Measurements from ENCODE around the gene SGCA.

The SGCA gene

GRCh38 chr17:50165867-50166517 is at the start of gene SGCA:
Gene SGCA, plus strand, starts transcription at chr17:50166005. Its CDS starts 36 bp downstream, at chr17:50166041.
- DNase-seq (ENCODE audit: low read depth, low spot score): no peak

DNA sequence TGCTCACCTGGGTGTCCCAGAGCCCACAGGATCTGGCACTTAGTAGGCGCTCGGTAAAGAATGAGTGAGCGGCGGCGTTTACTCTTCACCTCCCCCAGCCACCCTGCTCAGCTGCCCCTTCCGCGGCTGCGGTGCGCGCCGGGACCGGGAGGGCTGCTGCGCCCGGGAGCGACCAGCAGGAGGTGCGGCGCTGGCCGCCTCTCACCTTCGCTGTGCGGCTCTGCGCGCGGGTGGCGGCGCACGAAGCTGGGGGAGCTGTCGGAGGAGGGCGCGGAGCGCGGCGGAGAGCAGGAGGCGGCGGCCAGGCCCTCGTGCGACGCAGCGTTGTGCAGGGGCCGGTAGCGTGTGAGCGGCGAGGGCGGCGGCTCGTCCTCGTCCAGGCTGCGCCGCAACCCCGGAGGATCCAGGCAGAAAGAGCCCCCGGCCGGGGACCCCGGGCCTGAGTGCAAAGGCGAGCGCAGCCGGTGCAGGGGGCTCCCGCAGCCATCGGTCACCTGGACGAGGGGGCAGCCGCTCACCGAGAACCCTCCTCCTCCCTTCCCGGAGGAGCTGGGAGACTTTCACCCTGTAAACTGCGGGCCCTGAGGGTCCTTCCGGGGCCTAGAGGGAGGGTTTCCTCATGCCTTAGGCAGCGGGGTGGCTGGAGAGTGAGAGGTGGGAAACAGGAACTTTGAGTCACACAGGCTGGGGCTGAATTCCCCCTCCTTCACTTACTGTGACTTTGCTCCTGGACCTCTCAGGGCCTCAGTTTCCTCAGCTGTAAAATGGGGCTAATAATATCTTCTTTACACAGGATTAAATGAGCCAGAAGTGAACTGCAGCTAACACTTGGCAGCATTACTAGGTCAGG is 48.4 kb upstream of the SGCA start:
- DNase-seq (ENCODE audit: low read depth, low spot score): peak; percentile 28

- no peak for DNase-seq (ENCODE audit: low read depth, low spot score)
These were observed 47.6 kb upstream of the SGCA start for GRCh38 chr17:50118076-50118827.

DNA sequence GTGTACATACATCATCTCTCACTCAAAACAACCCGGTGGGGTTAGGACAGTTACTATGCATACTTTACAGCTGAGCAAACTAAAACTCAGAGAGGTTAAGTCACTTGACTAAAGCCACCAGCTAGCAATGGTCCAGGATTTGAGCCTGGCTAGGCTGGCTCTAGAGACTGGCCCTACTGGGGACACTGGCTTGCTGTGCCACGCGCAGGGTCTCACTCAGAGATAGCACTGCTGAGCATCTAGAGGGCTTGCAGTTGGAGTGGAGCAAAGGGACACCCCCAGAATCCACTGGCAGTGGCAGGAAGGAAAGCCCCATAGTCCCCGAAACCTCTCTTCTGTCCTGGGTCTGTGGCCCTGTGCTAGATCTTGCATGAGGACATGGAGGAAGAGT is 47.0 kb upstream of the SGCA start:
- DNase-seq (ENCODE audit: low read depth, low spot score): no peak

DNA sequence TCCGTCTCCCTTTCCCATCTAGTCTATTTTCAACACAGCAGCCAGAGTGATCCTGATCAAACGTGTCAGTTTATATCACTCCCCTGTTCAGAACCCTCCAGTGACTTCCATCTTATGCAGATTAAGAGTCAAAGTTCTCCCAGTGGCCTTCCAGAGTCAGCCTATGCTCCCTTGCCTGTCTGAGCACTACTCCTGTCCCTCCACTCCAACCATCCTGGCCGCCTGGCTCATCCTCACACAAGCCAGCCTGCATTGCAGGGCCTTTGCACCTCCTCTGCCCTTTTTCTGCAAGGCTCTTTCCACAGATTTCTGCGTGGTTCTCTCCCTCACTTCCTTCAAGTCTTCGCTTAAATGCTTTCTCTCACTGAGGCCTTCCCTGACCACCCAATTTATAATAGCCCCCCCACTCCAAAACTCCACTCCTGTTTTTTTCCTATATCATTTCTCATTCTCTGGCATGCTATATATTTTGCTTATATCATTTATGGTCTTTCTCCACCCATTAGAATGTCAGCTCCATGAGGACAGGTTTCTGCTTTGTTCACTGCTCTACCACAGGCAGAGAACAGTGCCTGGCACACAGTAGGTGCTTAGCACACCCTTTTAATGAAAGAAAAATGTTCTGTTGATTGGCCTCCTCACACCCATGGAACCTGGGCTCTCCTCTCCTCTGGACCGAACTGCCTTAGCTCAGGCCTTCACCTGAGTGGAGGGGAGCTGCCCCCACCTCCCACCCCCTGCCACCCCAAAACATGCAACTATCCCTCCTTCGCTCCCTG is 45.1 kb upstream of the SGCA start:
- DNase-seq (ENCODE audit: low read depth, low spot score): no peak

DNA sequence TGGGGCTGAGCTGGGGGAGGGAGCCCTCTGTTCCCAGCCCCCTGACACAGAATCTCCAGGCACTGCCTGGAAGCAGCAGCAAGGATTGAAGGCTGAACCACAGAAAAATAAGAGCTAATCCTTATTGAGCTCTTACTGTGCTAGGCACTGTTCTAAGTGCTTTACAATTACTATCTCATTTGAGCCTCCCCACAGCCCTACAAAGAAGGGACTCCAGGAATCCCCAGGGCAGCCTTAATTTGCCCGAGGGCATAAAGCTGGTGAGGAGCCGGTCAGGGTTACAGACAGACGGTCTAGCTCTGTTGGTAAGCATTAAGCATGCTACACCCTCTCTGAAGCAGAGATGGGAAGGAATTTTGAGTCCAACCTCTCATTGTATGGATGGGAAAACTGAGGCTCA is 42.9 kb upstream of the SGCA start:
- no peak for DNase-seq (ENCODE audit: low read depth, low spot score)

DNA sequence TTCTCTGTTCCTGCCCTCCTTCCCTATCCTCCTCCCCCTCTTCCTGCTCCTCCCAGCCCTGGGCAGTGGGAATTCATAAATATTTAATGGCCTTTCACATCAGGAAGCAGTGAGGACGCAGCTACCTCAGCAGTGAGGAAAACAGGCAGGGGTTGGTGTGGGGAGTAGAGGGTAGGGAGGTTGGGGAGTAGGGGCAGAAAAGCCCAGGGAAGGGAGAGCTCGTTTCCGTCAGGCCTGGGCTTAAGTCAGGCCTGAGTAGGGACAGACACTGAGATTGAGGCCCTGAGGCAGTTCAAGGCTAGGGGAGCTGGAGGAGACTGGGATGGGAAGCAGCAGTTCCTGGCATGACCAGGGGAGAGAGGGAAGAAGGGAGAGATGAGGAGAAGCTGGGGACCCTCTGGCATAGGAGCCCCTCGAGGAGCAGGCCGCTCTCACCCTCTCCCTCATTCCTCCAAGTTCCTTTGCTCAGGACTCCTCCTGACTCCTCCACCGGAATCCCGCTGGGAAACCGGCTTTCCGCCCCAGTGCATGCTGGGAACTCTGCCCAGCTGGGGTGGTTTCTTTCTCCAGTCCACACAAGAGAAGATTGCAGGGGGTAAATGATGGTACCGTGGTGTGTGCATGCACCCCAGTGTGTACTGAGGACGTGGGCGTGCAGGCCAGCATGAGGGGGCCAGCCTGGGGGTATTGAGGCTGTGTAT is 42.0 kb upstream of the SGCA start:
- DNase-seq (ENCODE audit: low read depth, low spot score): no peak

DNA sequence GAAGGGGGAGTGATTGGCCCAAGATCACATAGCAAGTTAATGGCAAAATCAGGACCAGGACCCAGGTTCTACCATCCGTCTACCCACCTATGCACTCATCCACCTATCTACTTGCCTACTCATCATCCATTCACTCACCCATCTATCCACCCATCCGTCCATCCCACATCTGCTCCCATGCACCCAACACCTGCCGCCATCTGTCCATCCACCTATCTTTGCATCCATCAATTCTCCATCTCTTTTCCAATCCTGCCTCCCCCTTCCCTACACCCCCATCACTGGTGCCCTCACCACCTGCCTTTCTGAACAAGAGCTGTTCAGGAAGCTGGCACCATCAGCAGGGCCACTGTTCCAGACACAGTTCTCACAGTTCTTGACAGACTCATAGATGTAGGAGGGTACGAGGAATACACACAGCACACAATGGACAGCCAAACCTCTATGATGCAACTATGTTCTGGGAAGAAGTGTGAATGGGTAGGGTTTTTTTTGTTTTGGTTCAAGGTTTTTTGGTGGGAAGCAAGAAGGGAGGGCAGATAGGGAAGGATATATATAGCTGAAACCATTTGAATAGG is 40.3 kb upstream of the SGCA start:
- no peak for DNase-seq (ENCODE audit: low read depth, low spot score)

GRCh38 chr17:50127697-50128361 is 38.0 kb upstream of the SGCA start:
- DNase-seq (ENCODE audit: low read depth, low spot score): no peak

DNA sequence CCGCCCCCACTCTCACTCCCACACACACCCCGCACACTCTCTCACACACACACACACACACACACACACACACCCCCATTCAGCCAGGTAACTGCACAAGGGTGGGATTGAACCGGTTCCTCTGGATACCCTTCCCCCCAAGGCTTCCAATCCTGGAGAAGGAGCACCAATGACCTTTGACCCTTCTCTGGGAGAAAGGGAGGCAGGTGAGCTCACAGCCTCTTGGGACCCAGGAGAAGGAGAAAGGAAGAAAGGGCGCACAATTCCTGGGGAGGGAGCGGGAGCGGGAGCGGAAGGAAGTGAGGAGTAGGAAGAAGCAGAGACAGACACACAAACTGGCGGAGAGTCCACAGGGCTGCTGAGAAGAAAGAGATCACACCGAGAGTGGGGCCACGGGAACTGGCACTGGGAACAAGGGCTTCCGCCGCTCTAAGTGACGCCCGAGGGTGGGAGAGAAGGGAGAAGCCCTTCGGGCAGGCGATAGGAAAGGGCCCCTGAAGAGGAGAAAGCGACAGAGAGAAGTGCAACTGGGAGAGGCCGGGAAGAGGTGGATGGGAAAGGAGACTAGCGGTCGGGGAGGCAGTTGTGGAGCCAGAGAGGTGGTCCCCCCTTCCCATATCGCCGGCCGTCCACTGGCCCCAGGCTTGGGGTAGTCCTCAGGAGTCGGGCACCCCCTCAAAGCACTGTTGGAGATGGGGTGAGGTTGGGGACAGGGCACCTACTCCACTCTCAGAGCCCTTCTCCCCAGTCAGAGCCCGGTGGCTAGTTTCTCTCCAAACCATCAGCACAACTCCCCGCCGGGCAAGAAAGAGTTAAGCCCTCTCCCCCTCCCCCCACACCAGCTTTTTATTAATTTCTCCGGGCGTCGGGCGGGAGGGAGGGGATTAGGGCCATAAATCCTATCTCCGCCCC is 37.1 kb upstream of the SGCA start:
- no peak for DNase-seq (ENCODE audit: low read depth, low spot score)

DNA sequence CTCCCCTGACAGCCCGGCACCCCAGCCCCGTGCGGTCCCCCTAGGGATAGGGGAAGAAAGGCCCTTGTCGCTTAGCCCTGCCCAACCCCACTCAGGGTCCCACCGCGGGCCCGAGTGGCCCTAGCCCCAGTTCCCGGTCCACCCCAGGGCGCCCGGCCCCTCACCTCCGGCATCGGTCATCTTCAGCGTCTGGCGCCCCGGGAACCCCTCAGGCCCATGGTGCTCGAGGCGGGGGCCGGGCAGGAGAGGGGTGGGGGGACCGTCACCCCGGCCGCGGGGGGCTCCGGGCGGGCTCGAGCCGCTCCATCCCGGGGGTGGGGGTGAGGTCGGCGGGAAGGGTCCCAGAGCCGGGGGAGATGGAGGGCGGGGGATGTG is 36.5 kb upstream of the SGCA start:
- DNase-seq (ENCODE audit: low read depth, low spot score): no peak

- DNase-seq (ENCODE audit: low read depth, low spot score): no peak
These were observed 35.9 kb upstream of the SGCA start, which contains the start of gene SAMD14 for GRCh38 chr17:50129728-50130558. Gene SAMD14, minus strand, starts transcription at chr17:50130160. Its CDS starts 5,201 bp downstream, at chr17:50124959.

- DNase-seq (ENCODE audit: low read depth, low spot score): no peak
These were observed 35.1 kb upstream of the SGCA start for GRCh38 chr17:50130559-50131305.

DNA sequence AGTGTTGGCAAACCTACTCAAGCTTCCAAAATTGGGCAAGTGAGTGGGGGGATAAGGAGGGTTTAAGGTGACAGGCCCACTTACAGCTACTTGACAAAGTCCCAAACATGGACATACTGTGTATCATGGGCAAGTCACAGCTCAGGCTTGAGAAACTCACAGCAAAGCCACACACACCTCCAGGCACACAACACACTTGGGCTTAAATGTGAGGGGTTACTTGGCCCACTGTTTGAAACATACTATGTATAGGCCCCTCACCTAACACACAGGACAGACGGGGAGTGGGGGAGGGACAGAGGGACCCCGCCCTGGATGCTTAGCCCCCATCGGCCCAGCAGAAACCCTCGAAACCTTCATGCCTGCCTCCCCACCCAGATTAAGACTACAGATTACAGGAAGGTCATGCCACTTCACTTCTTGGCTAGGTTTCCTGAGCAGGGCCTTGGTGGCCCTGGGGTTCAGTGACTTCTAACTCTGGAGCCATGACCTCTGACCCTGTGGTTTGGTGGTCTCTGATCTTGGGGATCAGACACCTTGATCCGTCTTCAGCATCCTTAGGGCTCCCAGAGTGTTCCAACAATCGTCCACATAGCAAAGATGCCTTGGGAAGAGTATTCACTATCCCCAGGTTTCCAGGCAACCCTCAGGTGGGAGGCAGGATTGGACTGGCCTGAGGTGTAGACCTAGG is 33.6 kb upstream of the SGCA start:
- DNase-seq (ENCODE audit: low read depth, low spot score): no peak

- DNase-seq (ENCODE audit: low read depth, low spot score): no peak
These were observed 32.6 kb upstream of the SGCA start for GRCh38 chr17:50133028-50133768.

DNA sequence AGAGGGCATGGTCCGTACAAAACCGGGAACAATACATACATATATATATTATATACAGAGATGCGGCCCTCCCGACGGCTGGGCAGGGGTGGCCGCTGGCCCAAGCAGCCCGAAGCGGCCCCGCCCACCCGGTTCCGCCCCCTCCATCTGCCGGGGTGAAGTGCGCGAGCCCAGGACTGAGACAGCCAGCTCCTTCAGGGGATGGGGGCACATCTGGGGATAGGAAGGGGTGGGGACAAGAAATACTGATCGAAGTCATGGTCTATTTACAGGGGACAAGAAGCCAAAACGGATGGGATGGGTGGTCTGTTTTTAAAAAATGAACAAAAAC is 32.1 kb upstream of the SGCA start:
- no peak for DNase-seq (ENCODE audit: low read depth, low spot score)
